Measurements from ENCODE around the gene CEP170.

CEP170 gene

GRCh38 chr1:243267914-243268653 is 13.0 kb upstream of the CEP170 start:
- no peak for DNase-seq (ENCODE audit: low read depth, low spot score)

GRCh38 chr1:243267471-243267880 is 12.4 kb upstream of the CEP170 start:
- no peak for DNase-seq (ENCODE audit: low read depth, low spot score)

GRCh38 chr1:243266231-243266630 is 11.2 kb upstream of the CEP170 start:
- no peak for DNase-seq (ENCODE audit: low read depth, low spot score)

- no peak for DNase-seq (ENCODE audit: low read depth, low spot score)
Measured at GRCh38 chr1:243264717-243265116, 9.6 kb upstream of the CEP170 start.

- no peak for DNase-seq (ENCODE audit: low read depth, low spot score)
Measured at GRCh38 chr1:243261390-243261789, 6.3 kb upstream of the CEP170 start.

- no peak for DNase-seq (ENCODE audit: low read depth, low spot score)
Measured at GRCh38 chr1:243260221-243260880, 5.3 kb upstream of the CEP170 start.

- DNase-seq (ENCODE audit: low read depth, low spot score): no peak
Measured at GRCh38 chr1:243258731-243259130, 3.6 kb upstream of the CEP170 start.

GRCh38 chr1:243257189-243257588 is 2.1 kb upstream of the CEP170 start:
- no peak for DNase-seq (ENCODE audit: low read depth, low spot score)

- DNase-seq (ENCODE audit: low read depth, low spot score): no peak
Measured at GRCh38 chr1:243256590-243256989, 1.5 kb upstream of the CEP170 start.

GRCh38 chr1:243255791-243256512 is 871 bp upstream of the CEP170 start, which contains the start of gene SDCCAG8:
Gene SDCCAG8 (plus strand): TSS chr1:243256041. CDS start chr1:243256174, 133 bp downstream.
- DNase-seq (ENCODE audit: low read depth, low spot score): peak; percentile 99

- no peak for DNase-seq (ENCODE audit: low read depth, low spot score)
Measured at GRCh38 chr1:243254233-243254926, 701 bp downstream of the CEP170 start.

GRCh38 chr1:243253926-243254232 is 1.2 kb downstream of the CEP170 start:
- no peak for DNase-seq (ENCODE audit: low read depth, low spot score)

- no peak for DNase-seq (ENCODE audit: low read depth, low spot score)
Measured at GRCh38 chr1:243253211-243253925, 1.7 kb downstream of the CEP170 start.

GRCh38 chr1:243251539-243251938 is 3.5 kb downstream of the CEP170 start:
- no peak for DNase-seq (ENCODE audit: low read depth, low spot score)

- DNase-seq (ENCODE audit: low read depth, low spot score): no peak
Measured at GRCh38 chr1:243250102-243250501, 5.0 kb downstream of the CEP170 start.

- DNase-seq (ENCODE audit: low read depth, low spot score): no peak
Measured at GRCh38 chr1:243249214-243249613, 5.9 kb downstream of the CEP170 start.

GRCh38 chr1:243247901-243248300 is 7.2 kb downstream of the CEP170 start:
- DNase-seq (ENCODE audit: low read depth, low spot score): no peak

GRCh38 chr1:243246916-243247315 is 8.2 kb downstream of the CEP170 start:
- DNase-seq (ENCODE audit: low read depth, low spot score): no peak

GRCh38 chr1:243244432-243244841 is 10.6 kb downstream of the CEP170 start:
- no peak for DNase-seq (ENCODE audit: low read depth, low spot score)

- DNase-seq (ENCODE audit: low read depth, low spot score): no peak
Measured at GRCh38 chr1:243236604-243237252, 18.4 kb downstream of the CEP170 start.

Data from smooth muscle cell of the brain vasculature (primary cell).